ENCODE measurements around the gene DCP1A. TPM values are rescaled to one million over a fixed set of nuclear protein-coding genes. Genes with fewer than 3 reads are reported as not detected.

The DCP1A gene
- total RNA-seq, 4 donors from 2014 or later: 19.0 to 24.3 (median 20.6) TPM

- TF ChIP-seq CTCF (IDR thresholded peaks at IDR 0.05; ENCODE audit: low read depth): no peak
These were observed 85.6 kb downstream of the DCP1A start for GRCh38 chr3:53261712-53262111.

- no peak for TF ChIP-seq CTCF (IDR thresholded peaks at IDR 0.05; ENCODE audit: low read depth)
These were observed 87.0 kb downstream of the DCP1A start for GRCh38 chr3:53260286-53260785.

GRCh38 chr3:53259427-53260259 is 87.7 kb downstream of the DCP1A start:
- no peak for TF ChIP-seq CTCF (IDR thresholded peaks at IDR 0.05; ENCODE audit: low read depth)

- no peak for TF ChIP-seq CTCF (IDR thresholded peaks at IDR 0.05; ENCODE audit: low read depth)
These were observed 88.5 kb downstream of the DCP1A start for GRCh38 chr3:53258600-53259426.

- no peak for TF ChIP-seq CTCF (IDR thresholded peaks at IDR 0.05; ENCODE audit: low read depth)
These were observed 89.9 kb downstream of the DCP1A start for GRCh38 chr3:53257465-53257864.

GRCh38 chr3:53256704-53257055 is 90.7 kb downstream of the DCP1A start:
- no peak for TF ChIP-seq CTCF (IDR thresholded peaks at IDR 0.05; ENCODE audit: low read depth)

Data from subcutaneous adipose tissue (tissue), 4 donors.